Melanocyte of skin (primary cell): ENCODE data around the gene IL1R1. TPM values are rescaled to one million over a fixed set of nuclear protein-coding genes. Genes with fewer than 3 reads are reported as not detected.

ENCODE experiments used
- total RNA-seq, 2 donors: library from RNA; depleted of rRNA; stranded (reverse); fragments of >200 nt; gene quantifications; 2 replicates each; pipeline ENCODE4 v1.2.3, GENCODE V29; 2012

The IL1R1 gene
- 10 to 100 TPM in 1 of 2 donors, 1 to 10 TPM in 1; 5.7 to 10.7 TPM for total RNA-seq

GRCh38 chr2:102141970-102142828 lies at the start of gene IL1R1:
IL1R1 (plus strand) TSS chr2:102142746; CDS start chr2:102157725, 14,979 bp downstream.

GRCh38 chr2:102186791-102187495 lies 44.4 kb downstream of the IL1R1 start, which contains the start of gene IL1RL2:
IL1RL2 (plus strand) TSS chr2:102187023; CDS start chr2:102187868, 845 bp downstream.

Other genes with a start within 250 kb of the IL1R1 start
- gene IL1R2, start 150.8 kb upstream of the IL1R1 start, total RNA-seq = not detected
- under 1 TPM; 0.33 to 0.34 TPM for gene IL1RL2, start 44.3 kb downstream of the IL1R1 start, total RNA-seq
- under 1 TPM; under 0.01 TPM for gene IL1RL1, start 168.8 kb downstream of the IL1R1 start, total RNA-seq
- gene IL18R1, start 213.1 kb downstream of the IL1R1 start, total RNA-seq = under 1 TPM; 0.33 to 0.34 TPM